ENCODE measurements around the gene IQGAP1. TPM values are rescaled to one million over a fixed set of nuclear protein-coding genes. Genes with fewer than 3 reads are reported as not detected.

The IQGAP1 gene
- polyA plus RNA-seq, 3 donors = 140 to 276 (median 207) TPM

DNA sequence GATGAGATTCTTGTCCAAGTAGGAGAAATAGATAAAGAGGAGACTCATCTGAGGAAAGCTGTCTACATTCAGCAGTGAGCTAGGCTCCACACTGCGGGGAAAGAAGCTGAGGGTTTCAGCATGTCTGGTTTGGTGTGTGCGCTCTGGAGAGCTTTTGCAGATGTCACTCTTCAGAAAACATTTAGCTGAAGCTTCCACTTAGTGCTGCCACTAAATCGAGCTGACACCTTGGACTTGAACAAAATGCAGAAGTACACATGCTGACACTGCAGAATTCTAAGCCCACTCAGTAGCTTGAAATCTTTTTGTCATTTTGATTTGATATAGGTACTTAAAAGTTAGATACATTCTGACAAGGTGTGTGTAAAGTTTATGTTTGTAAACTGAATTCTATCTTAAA, 109.3 kb downstream of the IQGAP1 start:
- H2AFZ ChIP-seq (ENCODE audit: insufficient read depth, low read depth, low read length, poor library complexity, severe bottlenecking) = no peak overlapping the region
- no peak overlapping the region for H3K4me2 ChIP-seq (replicated peaks; ENCODE audit: extremely low read depth, low read length, poor library complexity, severe bottlenecking)
- TF ChIP-seq, protein P1, sequence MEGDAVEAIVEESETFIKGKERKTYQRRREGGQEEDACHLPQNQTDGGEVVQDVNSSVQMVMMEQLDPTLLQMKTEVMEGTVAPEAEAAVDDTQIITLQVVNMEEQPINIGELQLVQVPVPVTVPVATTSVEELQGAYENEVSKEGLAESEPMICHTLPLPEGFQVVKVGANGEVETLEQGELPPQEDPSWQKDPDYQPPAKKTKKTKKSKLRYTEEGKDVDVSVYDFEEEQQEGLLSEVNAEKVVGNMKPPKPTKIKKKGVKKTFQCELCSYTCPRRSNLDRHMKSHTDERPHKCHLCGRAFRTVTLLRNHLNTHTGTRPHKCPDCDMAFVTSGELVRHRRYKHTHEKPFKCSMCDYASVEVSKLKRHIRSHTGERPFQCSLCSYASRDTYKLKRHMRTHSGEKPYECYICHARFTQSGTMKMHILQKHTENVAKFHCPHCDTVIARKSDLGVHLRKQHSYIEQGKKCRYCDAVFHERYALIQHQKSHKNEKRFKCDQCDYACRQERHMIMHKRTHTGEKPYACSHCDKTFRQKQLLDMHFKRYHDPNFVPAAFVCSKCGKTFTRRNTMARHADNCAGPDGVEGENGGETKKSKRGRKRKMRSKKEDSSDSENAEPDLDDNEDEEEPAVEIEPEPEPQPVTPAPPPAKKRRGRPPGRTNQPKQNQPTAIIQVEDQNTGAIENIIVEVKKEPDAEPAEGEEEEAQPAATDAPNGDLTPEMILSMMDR (IDR thresholded peaks at IDR 0.05) = no peak
- Mint-ChIP-seq H3K36me3 (peaks cover 92 to 100% of the 10 kb centered on the region in 2 donors), H3K27me3 (ENCODE audit: low read depth in 3 of 3) (peaks cover 0 to 2% (median 0%) of the 10 kb centered on the region in 3 donors), H3K9me3 (no peaks in the 10 kb centered on the region), H3K4me1 (peaks cover 3% of the 10 kb centered on the region), H3K27ac (peak overlapping the region in 1 of 7 donors; percentile 3), H3K4me3 (no peak overlapping the region)
- intact Hi-C loops (cut with micrococcal nuclease) = no loop called here
- no peaks in the 10 kb centered on the region for H3K27me3 ChIP-seq (ENCODE audit: control insufficient read depth in 2 of 2, insufficient read depth in 2 of 2, low read length in 2 of 2)
- peaks cover 84% of the 10 kb centered on the region for H4K20me1 ChIP-seq (ENCODE audit: insufficient read depth, low read length)
- H3K9ac ChIP-seq (ENCODE audit: insufficient read depth, low read length, poor library complexity, severe bottlenecking) = no peak overlapping the region
- H3K4me3 ChIP-seq (replicated peaks in 1 of 3; ENCODE audit: low read depth in 2 of 3, low read length in 3 of 3) = no peak overlapping the region
- H3K9me3 ChIP-seq (replicated peaks in 1 of 2; ENCODE audit: control insufficient read depth in 1 of 2, insufficient read depth in 1 of 2, low read length in 2 of 2) = no peaks in the 10 kb centered on the region
- DNase-seq = peak in 1 of 3 donors; percentile 11
- peaks cover 91 to 99% of the 10 kb centered on the region in 2 donors for H3K36me3 ChIP-seq (replicated peaks in 1 of 2; ENCODE audit: control insufficient read depth in 1 of 2, insufficient read depth in 2 of 2, low read length in 2 of 2)
- peaks cover 3% of the 10 kb centered on the region in 2 donors for H3K4me1 ChIP-seq (ENCODE audit: control insufficient read depth in 1 of 2, insufficient read depth in 2 of 2, low read length in 2 of 2)
- 31% methylated on average over 2 of the region's 3 CpGs for WGBS (ENCODE audit: insufficient coverage)
- H3K79me2 ChIP-seq (ENCODE audit: insufficient read depth, low read length) = no peaks in the 10 kb centered on the region
- H3K27ac ChIP-seq (ENCODE audit: low read depth in 1 of 2, low read length in 2 of 2) = peak overlapping the region in 1 of 2 donors; percentile 61

DNA sequence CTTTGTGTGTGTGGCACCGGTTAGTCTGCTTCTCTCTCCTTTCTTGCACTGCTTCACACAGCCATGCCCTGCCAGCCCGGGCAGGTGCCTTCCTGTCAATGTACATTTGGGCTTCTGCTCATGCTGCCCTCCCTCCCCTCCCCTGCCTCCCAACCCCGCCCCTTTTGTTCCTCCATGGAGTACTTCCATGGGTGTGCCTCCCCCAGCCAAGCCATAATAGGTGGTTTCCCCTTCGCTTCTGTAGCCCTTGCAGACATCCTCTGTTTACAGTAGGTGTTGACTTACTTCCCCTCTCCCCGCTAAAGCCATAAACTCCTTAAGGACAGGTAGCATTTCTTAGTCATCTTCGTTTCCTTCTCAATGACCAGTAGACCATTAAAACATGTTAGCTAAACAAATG, 109.9 kb downstream of the IQGAP1 start:
- TF ChIP-seq, protein P1 (IDR thresholded peaks at IDR 0.05) = no peak
- no peak overlapping the region for H3K9ac ChIP-seq (ENCODE audit: insufficient read depth, low read length, poor library complexity, severe bottlenecking)
- peaks cover 3% of the 10 kb centered on the region for H3K4me1 Mint-ChIP-seq
- peak overlapping the region in 1 of 7 donors; percentile 61 for H3K27ac Mint-ChIP-seq
- 100% methylated on average over 1 of the region's 6 CpGs for WGBS (ENCODE audit: insufficient coverage)
- no peaks in the 10 kb centered on the region for H3K9me3 ChIP-seq (replicated peaks in 1 of 2; ENCODE audit: control insufficient read depth in 1 of 2, insufficient read depth in 1 of 2, low read length in 2 of 2)
- no peak overlapping the region for H2AFZ ChIP-seq (ENCODE audit: insufficient read depth, low read depth, low read length, poor library complexity, severe bottlenecking)
- peaks cover 0 to 2% (median 0%) of the 10 kb centered on the region in 3 donors for H3K27me3 Mint-ChIP-seq (ENCODE audit: low read depth in 3 of 3)
- H3K4me1 ChIP-seq (ENCODE audit: control insufficient read depth in 1 of 2, insufficient read depth in 2 of 2, low read length in 2 of 2) = peaks cover 3% of the 10 kb centered on the region in 2 donors
- peaks cover 89 to 100% of the 10 kb centered on the region in 2 donors for H3K36me3 Mint-ChIP-seq
- H3K4me3 ChIP-seq (replicated peaks in 1 of 3; ENCODE audit: low read depth in 2 of 3, low read length in 3 of 3) = no peak overlapping the region
- no peaks in the 10 kb centered on the region for H3K79me2 ChIP-seq (ENCODE audit: insufficient read depth, low read length)
- no peaks in the 10 kb centered on the region for H3K9me3 Mint-ChIP-seq
- H3K4me2 ChIP-seq (replicated peaks; ENCODE audit: extremely low read depth, low read length, poor library complexity, severe bottlenecking) = no peak overlapping the region
- DNase-seq = no peak
- H4K20me1 ChIP-seq (ENCODE audit: insufficient read depth, low read length) = peaks cover 84% of the 10 kb centered on the region
- peaks cover 87 to 99% of the 10 kb centered on the region in 2 donors for H3K36me3 ChIP-seq (replicated peaks in 1 of 2; ENCODE audit: control insufficient read depth in 1 of 2, insufficient read depth in 2 of 2, low read length in 2 of 2)
- intact Hi-C loops (cut with micrococcal nuclease) = no loop called here
- H3K27ac ChIP-seq (ENCODE audit: low read depth in 1 of 2, low read length in 2 of 2) = peak overlapping the region in 1 of 2 donors; percentile 61
- no peak overlapping the region for H3K4me3 Mint-ChIP-seq
- H3K27me3 ChIP-seq (ENCODE audit: control insufficient read depth in 2 of 2, insufficient read depth in 2 of 2, low read length in 2 of 2) = no peaks in the 10 kb centered on the region
